K562 (cell line): Measurements from ENCODE around the gene APOLD1. TPM values are rescaled to one million over a fixed set of nuclear protein-coding genes. Genes with fewer than 3 reads are reported as not detected.

Source experiments
- BMI1 ChIP-seq: fragments of 150-350 bp; IDR thresholded peaks from 2 replicates; pipeline ENCODE4 v1.6.1; 2014; ENCODE audit warnings: low read length
- CEBPB ChIP-seq: fragments of 450-650 bp; IDR thresholded peaks from 2 replicates; pipeline ENCODE4 v1.6.1; 2016; ENCODE audit warnings: missing genetic modification characterization, missing compliant biosample characterization
- EGR1 ChIP-seq: fragments of 450-650 bp; conservative IDR thresholded peaks from 2 replicates; pipeline ENCODE4 v1.6.1; 2017; ENCODE audit warnings: mild to moderate bottlenecking
- IRF2 ChIP-seq: sonication (generic); formaldehyde crosslinking; IDR thresholded peaks from 2 replicates; pipeline ENCODE4 v1.8.1; 2022; ENCODE audit warnings: mild to moderate bottlenecking, missing genetic modification reagents
- MCM3 ChIP-seq: fragments of 450-650 bp; IDR thresholded peaks from 2 replicates; pipeline ENCODE4 v1.6.1; 2016
- MED1 ChIP-seq: sonication (generic); formaldehyde crosslinking; IDR thresholded peaks from 2 replicates; pipeline ENCODE4 v1.8.1; 2023; ENCODE audit warnings: missing genetic modification reagents, borderline replicate concordance
- NCOA1 ChIP-seq: fragments of 450-650 bp; IDR thresholded peaks from 2 replicates; pipeline ENCODE4 v1.6.1; 2016; ENCODE audit warnings: low read depth
- PBX2 ChIP-seq, 2 experiments: IDR thresholded peaks in 1 of 2; conservative IDR thresholded peaks in 1 of 2; 2 replicates each; pipeline ENCODE4 v1.6.1; 2016; ENCODE audit warnings: low read depth in 2 of 2, mild to moderate bottlenecking in 1 of 2, missing compliant biosample characterization in 1 of 2, missing genetic modification characterization in 1 of 2, moderate library complexity in 1 of 2
- STAT6 ChIP-seq: sonication (generic); formaldehyde crosslinking; IDR thresholded peaks from 2 replicates; pipeline ENCODE4 v1.8.1; 2023; ENCODE audit warnings: mild to moderate bottlenecking, missing genetic modification reagents
- ZBTB40 ChIP-seq, 2 experiments: fragments of 450-650 bp in 1 of 2; sonication (generic) in 1 of 2; formaldehyde crosslinking in 1 of 2; IDR thresholded peaks; 2 replicates each; pipeline versions ENCODE4 v1.7.1 to v1.9.0; 2016 to 2022; ENCODE audit warnings: inconsistent platforms in 1 of 2, mild to moderate bottlenecking in 1 of 2, missing genetic modification reagents in 1 of 2
- ZNF197 ChIP-seq: fragments of 200-800 bp; sonication (Bioruptor generic); IDR thresholded peaks from 2 replicates; pipeline ENCODE4 v1.6.1; 2016; ENCODE audit warnings: low read depth, missing genetic modification characterization, missing compliant biosample characterization
- ZNF232 ChIP-seq: sonication (generic); formaldehyde crosslinking; IDR thresholded peaks from 2 replicates; pipeline ENCODE4 v1.8.0; 2022; ENCODE audit warnings: mild to moderate bottlenecking, missing genetic modification reagents
- ZNF583 ChIP-seq: fragments of 250-450 bp; sonication (Bioruptor Pico); IDR thresholded peaks from 2 replicates; pipeline ENCODE4 v1.4.0; 2020
- polyA plus RNA-seq, 8 experiments: library from polyadenylated mRNA; depleted of rRNA in 4 of 8; stranded (reverse) in 5 of 8; unstranded in 3 of 8; fragments of >200 nt; fragmentation: Nextera tagmentation in 2 of 8; fragmentation: Illumina TruSeq in 1 of 8; extraction: Ambion mirVana in 2 of 8; extraction: Trizol in 1 of 8; gene quantifications; 2 replicates each; pipeline versions ENCODE4 v1.2.1 to v1.2.3, GENCODE V29; 2011 to 2014; ENCODE audit warnings: inconsistent platforms in 1 of 8, missing spikeins in 1 of 8
- total RNA-seq, 7 experiments: library from RNA; depleted of rRNA in 6 of 7; stranded (reverse); fragments of >200 nt in 6 of 7; fragmentation: Illumina TruSeq in 2 of 7; extraction: Trizol in 2 of 7; gene quantifications; 2 replicates each; pipeline versions ENCODE4 v1.2.1 to v1.2.3, GENCODE V29; 2011 to 2021; ENCODE audit warnings: low replicate concordance in 1 of 7

Gene APOLD1
- total and polyA plus RNA-seq, 9 of the 15 experiments (the other 6 are each of a cell fraction or from before 2014, with no cell fraction given) = 0.28 to 1.1 (median 0.61) TPM

GRCh38 chr12:12800406-12801180 lies 15.1 kb downstream of the APOLD1 start (continued):
- TF ChIP-seq EGR1 (peak; percentile 38), MED1 (CRISPR knock-in tag) (no peak), IRF2 (CRISPR knock-in tag) (no peak), PBX2 (CRISPR knock-in tag; IDR thresholded peaks at IDR 0.05; ENCODE audit: low read depth) (no peak), PBX2 (tag; conservative IDR thresholded peaks at IDR 0.05; ENCODE audit: low read depth) (peak; percentile 90), MCM3 (no peak), BMI1 (no peak), ZNF197 (CRISPR knock-in tag) (no peak), ZBTB40 (IDR thresholded peaks at IDR 0.05) (no peak), ZBTB40 (CRISPR knock-in tag; IDR thresholded peaks at IDR 0.05) (no peak), NCOA1 (peak; percentile 43; the same call in 1 of the 2 replicates), ZNF232 (CRISPR knock-in tag) (no peak), CEBPB (peak; percentile 58), STAT6 (no peak), ZNF583 (CRISPR knock-in tag) (no peak)
